Stimulated activated CD4-positive, alpha-beta T cell treated with anti-CD3 and anti-CD28 coated beads, Interleukin-1b, Interleukin-23, amount 100 ng/mL, for 48 hours (primary cell): Measurements from ENCODE around the gene VOPP1.
A peak's percentile ranks its signal among the peaks of the same experiment; 100 is the strongest.

ENCODE experiments used
- DNase-seq: peaks from one replicate; pipeline ENCODE4 v3.0.0-alpha.2; 2020

The VOPP1 gene

DNA sequence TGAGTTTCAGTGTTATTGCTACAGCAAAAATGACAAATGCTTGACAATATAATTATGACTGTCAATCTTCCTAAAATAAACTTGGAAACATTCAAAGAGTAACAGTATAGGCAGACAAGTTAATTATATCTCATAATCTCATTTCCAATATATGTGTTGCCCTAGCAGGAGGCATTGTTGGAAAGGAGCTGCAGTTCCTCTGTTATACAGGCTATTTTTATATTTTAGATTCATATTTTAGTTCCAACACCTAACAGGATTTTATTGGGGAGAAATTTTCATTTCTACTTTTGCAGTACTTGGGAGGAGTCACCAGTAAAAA is 19.3 kb downstream of the VOPP1 start:
- DNase-seq: no peak

DNA sequence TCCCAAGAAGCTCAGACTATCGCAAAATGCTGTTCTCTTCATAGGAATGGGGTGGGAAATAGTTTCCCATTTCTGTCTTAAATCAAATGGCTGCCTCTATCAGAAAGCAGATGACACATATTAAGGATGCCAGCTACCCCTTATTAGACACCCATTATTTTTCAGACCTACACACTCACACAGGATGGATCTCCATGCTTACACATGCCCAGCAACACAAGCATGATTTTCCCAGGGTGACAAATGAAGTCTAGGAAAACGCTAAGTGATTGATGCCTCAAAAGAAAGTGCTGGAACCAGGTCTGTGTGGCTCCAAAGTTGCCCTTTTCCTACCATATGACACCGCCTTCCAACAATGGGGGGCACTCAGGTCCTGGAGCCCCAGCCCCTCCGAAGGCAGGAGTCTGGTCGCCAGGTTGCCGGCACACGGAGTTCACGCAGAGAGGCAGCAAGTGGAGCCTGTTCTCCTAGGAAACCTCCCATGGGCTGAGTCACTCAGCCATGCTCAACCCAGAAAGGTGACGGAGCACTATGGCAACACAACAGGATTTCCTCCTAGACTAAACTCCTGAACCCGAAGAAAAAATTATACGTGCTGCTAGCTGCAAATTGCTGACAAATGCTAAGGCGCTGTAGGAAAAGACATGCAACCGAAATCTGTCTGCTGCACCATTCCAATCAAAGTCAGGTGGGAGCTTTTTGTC is 19.8 kb downstream of the VOPP1 start:
- no peak for DNase-seq

DNA sequence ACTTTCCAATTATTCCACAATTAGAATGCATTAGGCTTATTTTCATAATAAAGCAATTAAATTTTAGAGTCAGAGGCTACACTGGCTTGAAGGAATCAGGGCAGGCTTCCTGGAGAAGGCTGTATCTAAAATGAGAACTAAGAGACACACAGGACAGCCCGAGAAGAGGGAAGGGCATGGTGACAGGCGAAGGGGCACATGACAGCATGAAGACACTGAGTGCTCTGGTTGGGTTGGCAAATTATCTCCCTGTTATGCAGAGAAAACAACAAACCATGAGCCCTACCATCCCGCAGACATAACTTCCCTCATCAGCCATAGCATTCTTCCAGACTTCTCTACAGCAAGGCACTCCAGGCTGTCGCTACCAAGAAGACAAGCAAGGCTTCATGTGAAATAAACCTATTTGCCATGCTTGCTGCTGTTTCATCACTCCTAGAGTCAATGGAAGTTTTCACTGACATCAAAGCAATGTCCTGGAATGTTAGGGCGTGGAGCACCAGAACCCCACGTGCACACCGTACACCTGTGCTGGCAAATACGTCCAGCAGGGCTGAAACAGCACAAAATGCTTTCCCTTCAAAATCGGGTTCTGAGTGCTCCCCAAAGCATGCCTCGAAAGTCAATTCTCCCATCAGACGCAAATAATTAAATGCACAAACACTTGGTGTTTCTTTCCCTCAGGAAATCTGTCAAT is 21.3 kb downstream of the VOPP1 start:
- no peak for DNase-seq

DNA sequence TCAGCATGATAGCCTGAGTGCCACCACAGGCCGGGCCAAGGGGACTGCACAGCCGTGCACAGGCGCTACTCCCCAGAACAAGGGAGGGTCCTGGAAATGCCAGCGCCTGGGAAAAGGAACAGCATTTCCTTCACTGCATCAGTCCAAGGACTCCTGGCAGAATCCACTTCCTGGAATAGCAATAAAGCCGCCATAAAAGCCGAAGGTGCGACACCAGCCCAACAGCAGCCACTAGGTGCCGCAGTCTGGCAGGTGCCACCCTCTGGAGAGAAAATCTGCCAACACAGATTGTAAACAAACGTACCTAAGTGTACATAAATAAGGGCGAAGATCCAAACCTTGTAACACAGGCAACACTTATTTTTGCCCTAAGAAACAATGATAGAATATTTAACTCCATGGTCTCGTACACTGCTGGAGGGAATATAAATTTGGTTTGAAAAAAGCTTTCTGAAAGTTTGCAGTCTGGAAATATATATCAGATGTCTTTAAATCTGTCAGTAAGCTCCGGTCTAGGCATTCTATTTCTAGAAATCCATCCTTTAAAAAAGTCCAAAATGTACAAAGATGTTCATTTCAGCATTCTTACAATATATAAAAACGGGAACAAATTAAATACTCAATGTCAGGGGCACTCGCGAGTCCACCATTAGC is 22.2 kb downstream of the VOPP1 start:
- no peak for DNase-seq

DNA sequence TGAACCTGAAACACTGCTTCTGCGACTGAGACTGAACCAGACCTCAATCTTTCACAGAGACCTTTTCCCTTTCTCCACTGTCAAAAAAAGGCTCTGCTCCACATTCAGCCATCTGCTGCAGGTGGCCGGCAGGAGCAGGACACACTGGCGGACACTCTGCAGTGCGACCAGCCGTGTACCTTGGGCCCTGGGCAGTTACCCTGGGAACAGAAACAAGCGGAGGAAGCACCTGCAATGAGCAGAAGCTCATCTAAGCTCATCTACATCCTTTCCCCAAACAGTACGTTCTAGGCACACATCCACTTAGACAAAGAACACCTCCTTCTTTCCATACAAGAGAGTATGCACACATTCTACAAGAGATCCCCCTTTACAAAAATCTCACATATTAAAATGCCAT is 22.8 kb downstream of the VOPP1 start:
- no peak for DNase-seq

DNA sequence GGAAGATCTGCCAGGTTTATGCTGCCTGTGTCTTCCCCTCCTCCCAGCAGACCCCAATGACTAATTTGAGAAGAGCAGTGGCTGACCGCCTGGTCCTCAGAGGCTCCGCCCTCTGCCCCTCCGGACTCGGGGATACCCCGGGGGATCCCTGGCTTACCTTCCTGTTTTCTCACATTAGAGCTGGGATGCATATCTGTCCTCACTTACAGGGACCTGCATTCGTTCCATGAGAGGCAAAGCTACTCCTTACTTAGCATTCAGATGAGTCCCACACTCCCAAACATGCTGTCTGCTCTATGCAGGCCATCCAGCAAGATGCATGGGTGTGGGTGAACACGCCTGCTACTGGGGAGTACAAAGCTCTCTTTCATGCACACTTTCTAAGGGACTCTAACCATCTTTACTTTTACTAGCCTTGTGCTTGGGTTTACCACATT is 24.0 kb downstream of the VOPP1 start:
- no peak for DNase-seq

DNA sequence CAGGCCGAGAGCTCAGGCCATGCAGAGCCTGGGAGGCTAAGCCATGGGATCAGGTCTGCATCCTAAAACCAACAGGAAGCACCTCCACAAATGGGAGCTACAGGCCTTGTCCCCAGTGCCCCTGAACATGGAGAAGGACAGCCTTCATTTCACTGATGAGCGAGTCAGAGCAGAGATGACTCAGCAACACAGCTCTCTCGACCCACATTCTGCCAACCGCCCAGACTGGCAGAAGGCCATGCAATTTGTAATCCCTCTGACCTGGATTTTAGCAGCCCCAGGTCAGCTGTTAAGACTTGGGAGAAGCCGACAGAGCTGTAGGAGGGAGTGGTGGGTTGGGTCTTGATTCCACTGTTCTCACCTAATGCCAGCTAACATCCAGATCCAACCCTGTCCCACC is 25.5 kb downstream of the VOPP1 start:
- DNase-seq: peak; percentile 59

DNA sequence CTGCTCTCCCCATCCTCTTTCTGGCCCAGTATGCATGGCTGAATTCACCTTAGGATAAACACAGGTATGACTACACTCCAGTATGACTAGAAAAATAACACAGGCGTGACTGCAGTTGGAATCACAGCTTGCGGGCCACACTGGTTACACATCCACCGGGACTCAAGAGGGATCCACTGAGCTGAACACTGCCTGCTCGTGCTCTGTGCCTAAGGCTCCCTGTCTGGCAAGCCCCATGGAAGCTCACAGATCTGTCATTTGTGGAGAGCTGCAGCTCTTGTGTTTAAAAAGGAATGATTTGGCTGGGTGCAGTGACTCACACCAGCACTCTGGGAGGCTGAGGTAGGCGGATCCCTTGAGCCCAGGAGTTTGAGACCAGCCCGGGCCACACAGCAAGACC is 26.8 kb downstream of the VOPP1 start:
- DNase-seq: no peak

DNA sequence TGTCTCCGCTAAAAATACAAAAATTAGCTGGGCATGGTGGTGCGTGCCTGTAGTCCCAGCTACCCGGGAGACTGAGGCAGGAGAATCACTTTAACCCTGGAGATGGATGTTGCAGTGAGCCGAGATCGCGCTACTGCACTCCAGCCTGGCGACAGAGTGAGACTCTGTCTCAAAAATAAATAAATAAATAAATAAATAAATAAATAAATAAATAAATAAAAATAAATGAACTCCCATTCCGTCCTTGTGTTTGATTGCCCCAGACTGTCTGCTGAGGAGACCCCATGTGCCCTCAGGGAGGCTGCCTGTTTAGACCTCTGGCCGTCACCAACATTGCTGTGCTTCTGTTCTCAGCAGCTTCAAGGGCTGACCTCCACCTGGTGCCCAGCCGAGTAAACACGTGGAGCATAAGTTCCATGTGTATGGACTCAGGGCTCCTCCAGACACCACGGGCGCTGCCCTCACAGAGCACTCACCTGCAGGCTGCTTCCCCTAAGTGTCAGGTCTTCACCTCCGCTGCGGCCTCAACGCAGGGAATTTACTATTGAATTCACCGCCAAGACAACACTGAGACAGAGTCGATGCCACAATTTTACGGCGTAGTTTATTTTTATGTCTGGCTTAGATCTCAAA is 32.0 kb downstream of the VOPP1 start:
- DNase-seq: no peak

DNA sequence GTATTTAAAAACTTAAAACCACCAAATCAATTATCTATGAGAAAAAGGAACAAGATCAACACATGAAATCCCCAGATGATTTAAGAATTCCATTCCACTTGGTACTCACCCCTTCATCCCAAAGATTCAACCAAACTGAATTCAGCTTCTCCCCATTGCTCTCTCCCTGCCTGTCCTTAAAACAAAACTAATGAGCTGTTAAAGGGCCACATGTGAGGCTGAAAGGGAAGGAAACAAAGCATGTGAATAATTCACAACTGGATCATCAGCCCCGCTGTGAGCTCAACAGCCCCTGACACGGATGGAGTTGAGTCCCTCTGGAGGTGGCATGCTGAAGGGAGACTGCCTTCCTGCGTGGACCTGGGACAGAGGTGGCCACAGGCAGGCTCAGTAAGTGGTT is 32.9 kb downstream of the VOPP1 start:
- DNase-seq: no peak

DNA sequence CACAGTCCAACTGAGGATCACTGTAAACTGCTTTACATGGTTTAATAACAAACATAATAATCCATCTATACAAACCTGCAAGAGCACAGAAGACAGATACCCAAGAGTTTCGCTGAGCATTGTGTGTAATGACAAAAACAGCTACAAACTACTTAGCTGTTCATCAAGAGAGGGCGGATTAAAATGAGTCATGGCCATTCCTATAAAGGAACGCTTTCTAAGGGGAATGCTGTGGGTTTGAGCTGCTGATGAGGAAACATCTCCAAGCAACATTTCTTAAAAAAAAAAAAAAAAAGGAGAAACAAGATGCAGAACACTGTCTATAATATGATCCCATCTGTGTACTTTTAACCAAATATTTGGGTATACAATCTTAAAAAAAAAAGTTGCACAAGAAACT is 33.8 kb downstream of the VOPP1 start:
- DNase-seq: no peak

DNA sequence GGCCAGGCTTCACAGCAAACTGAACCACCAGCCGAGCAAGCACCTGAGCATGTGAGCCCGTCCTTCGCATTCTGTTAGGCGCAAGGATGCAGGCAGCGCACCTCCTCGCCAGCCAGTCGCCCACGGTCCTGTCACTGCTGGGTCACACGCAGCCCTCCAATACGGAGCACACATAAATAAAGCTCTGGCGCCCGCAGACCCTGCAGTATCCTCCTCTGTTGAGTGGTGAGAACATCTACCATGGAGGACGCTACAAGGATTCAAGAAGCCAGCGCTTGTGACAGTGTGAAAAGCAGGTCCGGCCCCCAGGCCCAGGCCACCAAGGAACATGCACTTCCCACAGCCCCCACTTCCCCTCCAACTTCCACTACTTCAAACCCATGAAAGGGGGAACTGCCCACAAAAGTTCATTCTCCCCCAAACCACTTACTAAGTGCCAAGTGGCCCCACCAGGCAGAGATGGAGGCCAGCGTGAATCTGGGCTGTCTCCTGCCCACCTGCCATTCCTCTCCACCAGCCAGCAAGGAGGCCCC is 34.8 kb downstream of the VOPP1 start:
- DNase-seq: no peak

DNA sequence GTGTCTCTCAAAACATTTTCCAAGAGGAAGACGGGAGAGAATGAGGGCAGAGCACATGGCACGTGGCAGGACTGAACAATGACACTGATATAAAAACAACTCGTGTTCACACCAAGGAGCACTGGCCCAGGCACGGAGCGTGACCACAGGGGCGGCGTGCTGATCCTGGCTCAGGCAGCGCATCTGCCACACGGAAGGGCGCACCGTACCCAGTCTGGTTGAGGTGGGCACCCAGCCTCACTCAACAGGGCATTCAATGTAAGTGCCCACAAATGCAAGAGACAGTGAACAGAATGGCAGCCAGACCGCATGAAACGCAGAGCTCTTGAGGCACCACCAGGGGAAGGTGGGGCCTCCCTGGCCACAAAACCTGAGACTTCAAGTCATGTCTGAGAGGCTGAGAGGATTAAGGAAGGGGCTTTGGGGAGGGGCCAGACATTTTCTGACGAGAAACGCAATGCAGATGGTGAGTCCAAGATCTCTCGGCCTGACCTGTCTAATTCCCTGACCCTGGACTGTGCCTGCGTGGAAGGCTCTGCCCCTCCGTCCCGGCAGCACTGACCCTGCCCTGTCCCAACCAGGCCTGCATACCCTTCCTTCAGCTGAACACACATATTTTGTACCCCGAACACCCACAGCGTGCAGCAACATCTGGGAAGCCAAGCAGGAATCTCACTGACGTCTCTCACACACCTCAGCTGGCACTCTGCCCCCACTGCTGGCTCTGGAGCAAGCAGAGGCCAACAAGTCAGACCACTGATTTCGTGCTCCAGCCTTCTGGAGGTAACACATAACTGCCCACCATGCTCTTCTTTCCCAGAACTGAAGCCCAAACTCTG is 35.5 kb downstream of the VOPP1 start:
- DNase-seq: no peak

DNA sequence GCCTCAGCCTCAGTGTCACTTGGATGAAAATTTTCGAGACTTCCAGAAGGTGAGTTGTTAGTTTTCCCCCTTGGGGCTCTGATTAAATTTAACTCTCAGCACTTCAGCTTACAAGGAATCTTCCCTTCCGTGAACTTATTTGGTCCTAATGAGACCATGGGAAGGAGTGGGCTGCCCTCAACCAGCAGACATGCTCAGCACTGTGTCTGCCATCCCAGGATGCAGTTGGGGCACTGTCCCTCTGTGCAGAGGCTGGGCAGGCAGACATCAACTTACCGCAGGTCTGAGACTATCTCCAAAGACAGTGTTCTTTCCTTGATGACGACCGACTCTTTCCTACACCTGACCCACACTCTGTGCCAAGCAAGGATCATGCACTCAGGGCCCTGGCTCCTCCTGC is 36.7 kb downstream of the VOPP1 start:
- DNase-seq: no peak

DNA sequence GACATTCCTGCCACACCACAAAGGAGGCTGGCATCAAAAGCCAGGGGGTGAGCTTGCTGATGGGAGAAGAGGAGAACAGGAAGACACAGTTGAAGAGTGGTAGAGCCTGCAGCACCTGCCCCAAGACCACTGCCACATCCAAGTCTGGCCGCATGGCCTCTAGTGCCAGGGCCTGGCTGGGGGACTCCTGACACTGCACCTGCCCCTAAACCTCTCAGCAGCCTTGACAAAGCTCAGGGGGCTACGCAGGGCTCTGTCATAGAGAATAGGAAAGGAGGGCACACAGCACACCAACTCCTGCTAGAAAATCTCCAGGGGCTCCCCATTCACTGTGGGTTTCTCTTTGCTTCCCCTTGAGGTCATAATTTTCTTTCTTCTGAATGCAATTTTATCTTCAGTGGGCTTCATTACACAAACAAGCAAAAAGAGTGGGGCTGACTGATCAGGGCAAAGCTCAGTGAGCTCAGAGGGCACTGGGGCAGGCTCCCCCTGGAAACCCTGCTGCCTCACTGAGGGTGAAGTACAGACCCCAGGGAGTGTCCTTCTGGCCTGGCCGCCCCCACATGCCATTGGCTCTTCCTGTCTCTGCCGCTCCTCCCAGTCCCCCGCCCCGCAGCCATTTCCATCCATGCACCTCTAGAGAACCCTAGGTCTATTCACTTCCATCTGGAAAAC is 37.2 kb downstream of the VOPP1 start:
- no peak for DNase-seq

DNA sequence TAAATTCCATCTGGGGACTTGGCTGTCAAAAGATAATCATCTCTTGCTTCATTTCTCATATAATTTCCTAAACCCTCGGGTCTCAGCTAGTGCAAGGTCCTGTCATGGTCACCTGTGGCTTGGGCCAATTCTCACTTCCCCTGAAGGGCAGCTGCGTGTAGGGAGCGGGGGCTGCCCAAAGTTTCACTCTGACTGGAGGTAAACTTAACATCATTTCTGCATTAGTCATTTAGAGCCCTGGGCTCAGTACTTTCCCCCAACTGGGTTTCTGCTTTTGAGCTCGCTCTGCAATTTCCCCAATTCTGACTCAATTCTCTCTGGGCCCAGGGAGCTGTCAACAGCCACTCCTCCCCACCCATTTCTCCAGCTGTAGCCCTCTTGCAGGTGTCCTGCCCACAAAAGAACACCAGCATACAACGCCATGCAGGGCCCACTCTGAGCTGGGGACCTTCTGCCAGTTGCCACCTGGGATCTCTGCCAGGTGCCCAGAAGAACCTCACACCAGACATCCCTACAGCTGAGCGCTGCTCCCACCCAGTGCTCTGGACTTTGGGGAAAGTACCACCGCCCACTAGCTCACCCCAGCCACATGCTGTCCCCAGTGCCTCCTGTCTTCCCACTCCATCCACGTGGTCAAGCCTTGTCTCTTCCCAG is 37.9 kb downstream of the VOPP1 start:
- peak; percentile 85 for DNase-seq

DNA sequence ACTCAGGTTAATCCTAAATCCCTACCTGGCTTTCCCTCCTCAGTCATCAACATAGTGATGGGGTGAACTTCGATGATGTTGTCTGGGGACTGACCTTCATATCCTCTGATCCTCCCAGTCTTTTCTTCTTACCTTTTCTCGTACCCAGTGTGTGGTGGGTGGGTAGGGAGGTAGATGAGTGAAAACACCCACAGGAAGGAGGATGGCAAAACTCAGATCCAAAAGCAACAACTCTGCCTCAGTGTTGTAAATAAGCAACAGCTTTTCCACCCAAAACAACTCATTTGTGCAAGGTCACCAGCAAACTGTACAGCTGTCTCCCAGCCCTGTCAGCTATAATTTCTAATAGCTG is 38.6 kb downstream of the VOPP1 start:
- no peak for DNase-seq

DNA sequence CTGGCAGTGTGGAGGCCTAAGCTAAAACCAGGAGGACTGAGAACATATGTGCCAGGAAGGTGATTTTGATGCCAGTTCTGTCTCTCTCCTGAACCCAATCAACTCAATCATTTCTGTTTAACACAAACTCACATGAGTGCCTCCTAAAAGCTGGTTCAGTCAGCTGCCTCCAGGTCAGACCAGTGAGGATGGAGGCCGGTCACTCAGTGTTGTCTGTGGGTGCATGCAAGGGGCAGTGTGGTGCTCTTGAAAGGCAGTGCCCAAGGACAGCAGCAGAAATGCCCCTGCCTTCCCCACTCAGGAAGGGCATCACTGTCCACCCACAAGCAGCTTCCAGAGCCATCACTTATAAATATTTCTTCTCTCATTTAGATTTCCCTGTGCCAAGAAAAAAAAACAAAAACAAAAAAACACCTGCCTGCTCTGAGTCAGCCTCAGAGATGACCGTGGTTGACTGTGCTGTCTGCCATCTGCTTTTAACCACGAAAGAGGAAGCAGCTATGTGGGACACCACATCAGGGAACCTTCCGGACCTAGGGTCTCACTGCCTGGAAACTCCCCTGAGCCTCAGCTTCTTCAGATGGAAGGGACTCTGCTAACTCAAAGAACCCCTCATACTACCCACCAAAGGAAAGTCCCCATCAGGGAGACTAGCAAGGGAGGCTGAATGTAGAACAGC is 39.1 kb downstream of the VOPP1 start:
- peak; percentile 79 for DNase-seq

DNA sequence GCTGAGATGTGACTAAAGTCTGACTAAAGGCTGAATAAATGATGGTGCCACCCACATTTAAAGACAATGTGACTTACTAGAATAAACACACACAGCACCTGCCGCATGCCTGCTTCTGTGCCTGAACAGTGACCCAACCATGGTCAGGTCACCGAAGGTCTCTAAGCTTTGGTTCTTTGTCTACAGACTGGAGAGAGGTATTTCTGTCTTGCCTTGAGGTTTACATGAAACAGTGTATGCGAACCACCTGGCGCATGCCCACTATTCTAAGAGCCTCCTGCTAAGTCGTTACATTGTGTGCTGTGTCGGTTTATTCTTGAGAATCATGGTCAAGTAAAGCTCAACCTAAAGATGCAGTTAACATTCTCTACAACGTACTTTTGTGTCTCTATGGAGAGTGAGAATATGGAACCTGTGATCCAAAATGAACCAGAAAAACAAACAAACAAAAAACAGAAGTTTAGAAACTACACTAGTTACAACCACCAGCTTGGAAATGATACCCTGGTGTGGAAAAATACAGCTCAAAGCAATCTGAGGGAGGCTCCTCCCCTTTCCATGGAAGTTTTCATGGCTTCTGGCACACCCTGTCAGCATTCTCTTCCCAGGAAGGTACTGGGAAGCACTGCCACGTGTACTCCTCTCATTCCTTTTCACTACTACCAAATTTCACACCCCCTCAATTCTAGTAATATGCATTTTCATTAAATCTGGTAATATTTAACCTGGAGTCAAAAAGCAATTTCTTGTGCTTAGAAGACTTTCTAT is 40.0 kb downstream of the VOPP1 start:
- DNase-seq: peak; percentile 51

DNA sequence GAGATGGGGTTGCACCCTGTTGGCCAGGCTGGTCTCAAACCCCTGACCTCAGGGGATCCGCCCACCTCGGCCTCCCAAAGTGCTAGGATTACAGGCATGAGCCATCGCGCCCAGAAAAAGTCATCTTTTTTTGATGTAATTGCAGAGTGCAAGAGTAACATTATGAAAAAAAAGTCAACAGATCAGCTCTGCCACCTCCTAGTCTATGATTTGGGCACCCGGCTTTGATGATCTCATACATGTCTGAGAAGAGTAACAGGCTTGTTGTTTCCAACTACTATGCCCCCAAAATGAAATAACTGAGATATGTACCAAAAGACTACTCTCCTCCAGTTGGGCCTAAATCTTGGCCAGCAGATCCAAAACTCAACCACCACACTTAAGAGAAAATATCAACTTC is 40.8 kb downstream of the VOPP1 start:
- no peak for DNase-seq
